ENCODE measurements around the gene LIPH.

LIPH gene

GRCh38 chr3:185539934-185540333, 12.5 kb downstream of the LIPH start:
- DNase-seq (ENCODE audit: low spot score): no peak

DNA sequence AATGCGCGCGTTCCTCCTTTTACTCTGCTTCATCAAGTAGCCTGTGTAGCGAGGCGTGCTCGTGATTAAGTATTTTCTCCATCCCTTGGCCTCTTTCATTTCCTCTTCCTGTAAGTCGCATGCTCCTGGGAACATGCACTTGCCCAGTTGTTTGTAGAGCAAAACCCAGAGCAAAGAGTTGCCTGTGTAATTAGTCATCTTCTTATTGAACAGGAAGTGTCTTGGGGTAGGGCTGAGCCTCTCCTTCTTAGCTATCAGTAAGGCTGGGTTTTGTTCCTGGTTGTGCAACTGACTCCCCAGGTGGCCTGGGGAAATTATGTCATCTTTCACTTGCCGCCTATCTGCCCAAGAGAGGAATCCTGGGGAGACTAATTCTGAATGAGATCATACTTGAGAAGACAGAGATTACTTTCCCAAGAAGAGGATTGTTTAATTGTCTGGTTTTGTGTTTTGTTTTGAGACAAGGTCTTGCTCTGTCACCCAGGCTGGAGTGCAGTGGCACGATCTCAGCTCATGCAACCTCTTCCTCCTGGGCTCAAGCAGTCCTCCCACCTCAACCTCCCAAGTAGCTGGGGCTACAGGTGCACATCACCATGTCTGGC, 14.9 kb downstream of the LIPH start:
- DNase-seq (ENCODE audit: low spot score): no peak

DNA sequence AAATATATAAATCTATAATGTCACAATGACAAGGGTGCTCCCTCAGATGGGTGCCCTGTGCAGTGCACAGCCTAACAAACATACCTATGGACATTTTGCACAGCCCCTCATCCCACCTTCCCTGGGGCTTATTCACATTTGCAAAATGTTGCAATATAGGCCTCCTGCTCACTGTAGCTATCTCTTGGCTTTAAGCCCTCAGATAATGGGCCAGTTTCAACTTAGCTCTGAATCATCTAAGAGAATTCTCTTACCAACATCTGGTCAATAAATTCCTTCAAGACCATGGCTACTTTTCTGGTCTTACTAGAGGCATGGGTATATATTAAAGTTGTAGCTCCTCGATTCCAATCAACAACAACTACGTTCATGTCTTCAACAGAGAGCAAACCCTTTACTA, 17.9 kb downstream of the LIPH start:
- DNase-seq (ENCODE audit: low spot score): no peak

DNA sequence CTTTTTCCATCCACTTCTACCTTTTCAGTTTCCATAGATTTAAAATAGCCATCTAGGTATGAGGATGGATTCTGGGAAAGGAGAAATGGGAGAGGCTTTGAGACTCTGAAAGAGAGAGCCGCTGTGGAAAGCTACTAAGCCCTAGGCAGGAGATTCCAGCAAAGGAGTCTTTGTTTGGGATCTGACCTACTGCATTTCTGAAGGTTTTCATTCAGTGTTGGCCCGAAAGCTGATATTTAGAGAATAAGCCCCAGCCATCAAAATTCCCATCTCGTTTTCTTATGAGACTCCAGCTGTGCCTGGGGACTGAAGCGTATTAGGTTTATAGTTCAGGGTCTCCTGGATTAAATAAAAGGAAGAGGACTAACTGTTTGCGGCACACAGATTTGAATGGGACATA, 19.5 kb downstream of the LIPH start:
- DNase-seq (ENCODE audit: low spot score): no peak

- no peak for DNase-seq (ENCODE audit: low spot score)
These were observed 21.5 kb downstream of the LIPH start for GRCh38 chr3:185530856-185531255.

DNA sequence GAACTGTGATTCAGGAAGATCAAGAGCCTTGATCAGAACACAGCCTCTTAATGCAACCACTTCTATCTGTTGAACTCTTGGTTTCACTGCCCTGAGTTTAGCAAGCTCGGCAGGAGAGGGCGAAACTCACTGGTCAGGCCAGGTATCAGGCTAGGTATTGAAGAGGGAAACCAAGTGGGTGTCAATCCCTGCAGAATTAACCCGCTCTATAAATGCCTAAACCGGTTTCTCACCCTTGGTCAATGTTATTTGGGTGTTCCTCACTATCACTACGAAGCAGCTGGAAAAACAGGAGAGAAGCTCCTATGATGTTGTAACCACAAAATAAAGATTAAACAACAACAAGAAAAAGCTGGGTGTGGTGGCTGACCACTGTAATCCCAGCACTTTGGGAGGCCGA, 23.9 kb downstream of the LIPH start:
- no peak for DNase-seq (ENCODE audit: low spot score)

- no peak for DNase-seq (ENCODE audit: low spot score)
These were observed 25.0 kb downstream of the LIPH start for GRCh38 chr3:185527364-185527763.

GRCh38 chr3:185526349-185526951, 25.9 kb downstream of the LIPH start:
- no peak for DNase-seq (ENCODE audit: low spot score)

DNA sequence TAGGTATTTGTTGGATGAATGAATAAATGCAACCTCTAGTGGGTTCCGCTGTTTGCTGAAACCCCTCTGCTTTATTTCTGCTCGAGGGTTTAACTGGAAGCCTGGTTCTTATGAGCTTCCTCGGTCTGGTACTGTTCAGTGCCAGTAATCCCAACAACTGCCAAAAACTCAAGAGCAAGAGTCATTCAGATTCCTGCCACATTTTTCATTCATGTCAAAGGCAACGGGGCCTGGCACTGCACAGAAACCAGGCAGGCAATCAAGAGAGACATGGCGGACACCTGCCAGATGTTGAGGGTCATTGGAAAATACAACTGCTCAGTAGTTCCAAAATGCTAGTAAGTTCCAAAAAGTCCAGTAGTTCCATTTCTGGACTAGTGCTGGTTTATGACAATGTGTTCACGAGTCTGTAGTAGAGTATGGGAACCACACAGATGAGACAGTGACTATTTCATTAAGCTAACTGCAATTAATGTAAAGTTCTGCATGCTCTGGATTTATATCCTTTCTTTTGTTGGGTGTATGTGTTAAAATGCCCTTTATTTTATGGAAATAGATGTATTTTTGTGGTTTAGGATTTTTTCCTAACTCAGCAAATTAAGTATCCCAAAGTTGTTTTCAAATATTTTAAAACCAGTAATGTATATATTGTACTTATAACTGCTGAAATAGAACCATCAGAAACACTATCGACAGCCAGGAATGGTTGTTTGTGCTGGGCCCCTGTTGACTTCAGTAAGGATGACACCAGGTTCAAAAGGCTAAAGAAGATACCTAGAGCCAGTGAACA, 30.8 kb downstream of the LIPH start:
- DNase-seq (ENCODE audit: low spot score): no peak

GRCh38 chr3:185519021-185519420, 33.4 kb downstream of the LIPH start:
- no peak for DNase-seq (ENCODE audit: low spot score)

- DNase-seq (ENCODE audit: low spot score): no peak
These were observed 34.8 kb downstream of the LIPH start for GRCh38 chr3:185517387-185518130.

DNA sequence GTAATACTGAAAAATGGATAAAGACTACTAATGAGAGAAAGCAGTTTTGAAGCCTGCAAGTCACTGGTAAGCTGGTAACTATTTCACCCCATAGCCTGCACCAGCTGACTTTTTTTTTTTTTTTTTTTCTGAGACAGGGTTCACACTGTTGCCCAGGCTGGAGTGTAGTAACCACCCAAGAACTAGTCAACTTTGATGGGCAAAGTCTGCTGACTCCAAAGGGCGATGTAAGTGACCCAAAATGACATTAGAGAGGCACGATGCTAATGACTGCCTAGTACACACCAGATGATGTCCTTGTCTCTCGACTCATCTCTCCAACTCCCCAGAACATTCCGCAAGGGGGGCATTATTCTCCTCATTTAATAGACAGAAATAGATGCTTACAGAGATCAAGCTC, 40.7 kb downstream of the LIPH start:
- no peak for DNase-seq (ENCODE audit: low spot score)

DNA sequence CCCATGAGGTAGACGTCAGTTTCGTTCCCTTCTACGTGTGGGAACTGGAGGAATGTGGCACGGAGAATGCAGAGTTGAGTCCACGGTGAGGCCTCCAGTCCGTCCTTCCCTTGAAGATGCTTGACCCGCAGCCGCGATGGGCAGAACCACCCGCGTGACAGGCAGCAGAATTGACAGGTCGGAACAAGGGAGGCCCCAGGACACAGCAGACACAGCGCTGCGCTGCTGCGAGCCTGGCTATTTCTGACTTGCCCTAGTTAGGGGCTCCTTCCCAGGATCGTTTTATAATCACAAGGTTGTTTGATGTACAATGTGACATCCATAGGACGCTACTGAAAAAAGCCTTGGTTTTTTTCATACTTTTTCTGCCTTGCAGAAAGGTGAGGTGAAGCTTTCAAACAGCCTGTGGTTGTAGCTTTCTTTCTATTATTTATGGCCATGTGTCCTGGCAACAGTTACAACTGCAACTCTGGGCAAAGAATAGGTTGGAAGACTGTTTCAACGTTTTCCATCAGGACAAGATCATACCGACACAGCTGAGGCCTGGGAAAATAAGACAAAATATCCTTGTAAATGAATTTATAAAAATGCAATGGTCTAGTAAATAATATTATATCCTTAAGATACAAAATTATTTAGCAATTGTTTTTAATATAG, 43.9 kb downstream of the LIPH start:
- DNase-seq (ENCODE audit: low spot score): no peak

GRCh38 chr3:185507883-185508282, 44.5 kb downstream of the LIPH start:
- no peak for DNase-seq (ENCODE audit: low spot score)

DNA sequence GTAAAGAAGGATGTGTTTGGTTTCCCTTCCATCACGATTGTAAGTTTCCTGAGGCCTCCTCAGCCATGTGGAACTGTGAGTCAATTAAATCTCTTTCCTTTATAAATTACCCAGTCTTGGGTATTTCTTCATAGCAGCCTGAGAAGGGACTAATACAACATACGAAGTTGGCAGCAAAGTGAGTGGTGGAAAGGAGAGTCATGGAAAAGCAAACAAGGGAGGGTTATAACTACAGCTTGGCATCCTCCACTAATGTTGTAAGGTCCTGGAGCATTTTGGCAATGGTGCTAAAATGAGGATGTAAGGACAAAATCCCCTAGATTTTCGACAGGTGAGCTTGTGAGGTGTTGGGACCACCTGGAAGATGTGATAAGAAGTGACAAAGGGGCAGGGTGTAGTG, 47.8 kb downstream of the LIPH start:
- no peak for DNase-seq (ENCODE audit: low spot score)

DNA sequence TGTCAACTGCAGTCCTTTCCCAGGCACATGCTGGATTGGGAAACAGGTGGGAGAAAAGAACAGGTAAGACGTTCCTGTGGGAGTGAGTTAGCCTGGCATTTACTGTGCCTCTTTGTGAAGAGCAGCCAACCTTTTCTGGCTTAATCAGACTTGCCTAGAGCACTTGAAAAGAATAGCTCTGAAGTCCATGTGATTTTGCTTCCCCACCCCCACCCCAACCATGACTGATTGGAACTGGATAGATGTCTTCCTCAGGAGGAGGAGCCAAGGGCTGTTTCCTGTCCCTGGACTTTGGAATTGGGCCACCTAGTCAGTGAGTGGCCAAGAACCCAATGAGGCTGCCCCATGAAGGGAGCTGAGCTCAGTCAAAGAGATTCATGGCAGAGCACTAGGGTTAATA, 48.9 kb downstream of the LIPH start:
- no peak for DNase-seq (ENCODE audit: low spot score)

- DNase-seq (ENCODE audit: low spot score): no peak
These were observed 49.4 kb downstream of the LIPH start for GRCh38 chr3:185502987-185503386.

GRCh38 chr3:185498503-185499396, 53.6 kb downstream of the LIPH start, which contains the start of gene TMEM41A:
TMEM41A (minus strand) TSS chr3:185499035; CDS start chr3:185498961, 74 bp downstream.
- peak; percentile 98 for DNase-seq (ENCODE audit: low spot score)

DNA sequence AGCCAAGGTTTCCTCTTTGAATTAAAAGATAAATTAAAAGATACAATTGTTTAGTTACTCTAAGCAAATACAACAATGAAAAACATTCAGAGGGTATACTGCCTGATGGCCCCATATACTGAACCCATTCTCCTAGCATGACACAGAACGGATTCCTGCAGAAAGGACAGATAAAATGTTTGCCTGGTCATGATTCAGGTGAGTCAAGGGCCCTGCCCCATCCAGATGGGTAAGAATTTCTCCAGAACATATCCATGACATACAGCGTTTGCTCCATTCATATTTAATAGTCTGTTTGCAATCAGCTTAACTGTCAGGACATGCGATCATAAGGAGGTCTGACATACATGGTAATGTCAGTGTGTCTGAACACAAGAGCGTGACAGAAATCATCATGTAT, 62.1 kb downstream of the LIPH start:
- DNase-seq (ENCODE audit: low spot score): no peak

- DNase-seq (ENCODE audit: low spot score): no peak
These were observed 62.9 kb downstream of the LIPH start for GRCh38 chr3:185489462-185489861.

- no peak for DNase-seq (ENCODE audit: low spot score)
These were observed 63.9 kb downstream of the LIPH start for GRCh38 chr3:185488465-185488864.

Data from D341Med (cell line).